ENCODE data around the gene C13orf46. TPM values are rescaled to one million over a fixed set of nuclear protein-coding genes. Genes with fewer than 3 reads are reported as not detected.

Gene C13orf46
- total and polyA plus RNA-seq, 5 donors = 0.20 to 0.76 (median 0.36) TPM

DNA sequence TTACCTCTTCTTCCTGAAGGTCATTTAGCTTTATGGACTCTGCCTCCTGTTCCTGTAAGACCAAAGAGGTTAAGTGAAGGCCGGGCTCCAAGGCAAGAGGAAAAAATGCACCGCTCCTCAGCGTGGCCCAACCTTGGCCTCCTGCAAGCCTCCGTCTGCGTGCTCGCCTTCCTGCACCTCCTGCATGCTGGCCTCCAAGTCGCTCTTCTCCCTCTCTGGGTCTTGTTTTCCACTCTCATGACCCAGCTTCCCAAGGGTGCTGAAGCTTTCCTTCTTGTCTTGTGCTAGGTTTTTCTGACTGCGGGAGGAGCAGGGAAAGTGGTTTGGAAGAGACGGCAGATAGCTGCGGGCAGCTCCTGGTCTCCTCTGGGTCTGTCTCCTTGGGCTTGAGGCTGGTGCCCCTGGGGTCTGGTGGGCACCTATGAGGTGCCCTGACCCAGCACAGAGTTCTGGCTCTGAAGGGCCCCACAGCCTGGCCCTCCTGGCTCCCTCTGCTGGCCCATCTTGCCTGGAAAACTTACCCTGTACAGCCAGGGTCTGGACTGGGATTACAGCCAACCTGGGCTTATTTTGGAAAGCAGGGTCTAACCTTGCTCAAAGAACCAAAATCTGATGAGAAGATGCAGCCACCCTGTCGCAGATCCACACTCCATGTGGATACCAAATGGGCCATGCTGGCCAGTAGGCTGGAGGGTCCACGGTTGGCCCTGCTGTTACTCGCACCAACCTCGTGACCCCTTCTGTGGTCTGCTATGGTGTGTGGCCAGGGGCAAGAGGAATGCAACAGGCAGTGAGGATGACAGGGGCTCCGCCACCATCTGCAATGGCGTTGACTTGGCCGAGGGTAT, 5.2 kb downstream of the C13orf46 start:
- Histone ChIP-seq H3K9me3 (ENCODE audit: control insufficient read depth, low read length) (no peaks in the 10 kb centered on the region), H3K27me3 (ENCODE audit: control insufficient read depth, insufficient read depth) (no peaks in the 10 kb centered on the region), H3K4me1 (ENCODE audit: control insufficient read depth, insufficient read depth, low read length) (no peaks in the 10 kb centered on the region), H3K4me3 (ENCODE audit: low read length) (no peak overlapping the region), H3K27ac (ENCODE audit: low read length) (no peak overlapping the region)
- 96% methylated on average over 17 of the region's 17 CpGs for WGBS
- ATAC-seq (no peak), DNase-seq (peak; percentile 3 to 51 (median 7))
- intact Hi-C loops (cut with DNase I) = no loop called here

DNA sequence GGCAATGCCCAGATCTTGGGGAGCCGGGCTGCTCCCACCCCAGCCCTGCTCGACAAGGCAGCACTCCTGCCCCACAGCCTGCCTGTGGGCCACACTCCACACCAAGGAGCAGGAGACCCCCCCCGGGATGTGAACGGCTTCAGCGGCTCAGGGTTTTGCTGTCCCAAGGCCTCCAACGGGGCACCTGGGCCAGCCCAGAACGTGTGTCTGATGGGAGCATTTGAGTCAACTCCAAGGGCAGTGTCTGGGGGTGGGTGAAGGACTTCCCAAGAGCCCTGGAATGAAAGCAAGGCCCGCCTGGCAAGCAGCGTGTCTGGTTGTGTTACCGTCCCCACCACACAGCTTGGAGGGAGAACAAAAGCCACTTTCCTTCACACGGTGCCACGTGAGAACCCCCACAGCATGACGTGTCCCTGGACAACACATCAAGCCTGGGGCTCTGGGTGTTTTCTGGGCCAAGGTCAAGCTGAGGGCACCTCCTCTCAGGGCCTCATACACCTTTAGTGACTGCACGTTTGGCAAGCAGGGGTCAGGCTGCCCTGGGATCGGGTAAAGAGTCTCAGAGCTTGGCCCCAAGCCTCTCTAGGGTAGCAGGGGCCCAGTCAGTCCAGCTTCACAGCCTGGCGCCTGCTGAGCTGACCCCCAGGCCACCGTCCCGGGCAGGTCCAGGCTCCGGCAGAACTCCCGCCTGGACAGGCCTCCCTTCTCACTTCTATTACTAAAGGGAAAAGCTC, 6.0 kb downstream of the C13orf46 start:
- H3K27me3 ChIP-seq (ENCODE audit: control insufficient read depth, insufficient read depth) = no peaks in the 10 kb centered on the region
- no peaks in the 10 kb centered on the region for H3K9me3 ChIP-seq (ENCODE audit: control insufficient read depth, low read length)
- ATAC-seq (peak in 1 of 2 donors; percentile 4), DNase-seq (peak; percentile 21 to 53 (median 43))
- H3K4me1 ChIP-seq (ENCODE audit: control insufficient read depth, insufficient read depth, low read length) = no peaks in the 10 kb centered on the region
- H3K4me3 ChIP-seq (ENCODE audit: low read length) = no peak overlapping the region
- intact Hi-C loops (cut with DNase I) = no loop called here
- WGBS = 85% methylated on average over 20 of the region's 20 CpGs
- no peak overlapping the region for H3K27ac ChIP-seq (ENCODE audit: low read length)

- ATAC-seq (no peak), DNase-seq (peak; percentile 1 to 47 (median 18))
- Histone ChIP-seq H3K9me3 (ENCODE audit: control insufficient read depth, low read length) (no peaks in the 10 kb centered on the region), H3K4me3 (ENCODE audit: low read length) (no peak overlapping the region), H3K27ac (ENCODE audit: low read length) (no peak overlapping the region), H3K4me1 (ENCODE audit: control insufficient read depth, insufficient read depth, low read length) (no peaks in the 10 kb centered on the region), H3K27me3 (ENCODE audit: control insufficient read depth, insufficient read depth) (no peaks in the 10 kb centered on the region)
- whole genome bisulfite sequencing = 95% methylated on average over 9 of the region's 9 CpGs
- intact Hi-C loops (cut with DNase I) = no loop called here
These were observed 6.6 kb downstream of the C13orf46 start for GRCh38 chr13:113967206-113967720.

- intact Hi-C loops (cut with DNase I) = no loop called here
These were observed 7.7 kb downstream of the C13orf46 start for GRCh38 chr13:113965968-113966884.

GRCh38 chr13:113965383-113965874, 8.4 kb downstream of the C13orf46 start:
- Histone ChIP-seq H3K27me3 (ENCODE audit: control insufficient read depth, insufficient read depth) (no peaks in the 10 kb centered on the region), H3K27ac (ENCODE audit: low read length) (no peak overlapping the region), H3K9me3 (ENCODE audit: control insufficient read depth, low read length) (no peaks in the 10 kb centered on the region), H3K4me1 (ENCODE audit: control insufficient read depth, insufficient read depth, low read length) (no peaks in the 10 kb centered on the region), H3K4me3 (ENCODE audit: low read length) (no peak overlapping the region)
- 96% methylated on average over 2 of the region's 2 CpGs for WGBS
- intact Hi-C loops (cut with DNase I) = no loop called here
- no peak for ATAC-seq
- DNase-seq = no peak

More at GRCh38 chr13:113965968-113966884, 7.7 kb downstream of the C13orf46 start:
- no peaks in the 10 kb centered on the region for H3K9me3 ChIP-seq (ENCODE audit: control insufficient read depth, low read length)
- DNase-seq (no peak), ATAC-seq (no peak)
- H3K27ac ChIP-seq (ENCODE audit: low read length) = no peak overlapping the region
- H3K27me3 ChIP-seq (ENCODE audit: control insufficient read depth, insufficient read depth) = no peaks in the 10 kb centered on the region
- 96% methylated on average over 5 of the region's 5 CpGs for WGBS
- H3K4me1 ChIP-seq (ENCODE audit: control insufficient read depth, insufficient read depth, low read length) = no peaks in the 10 kb centered on the region
- H3K4me3 ChIP-seq (ENCODE audit: low read length) = no peak overlapping the region

DNA sequence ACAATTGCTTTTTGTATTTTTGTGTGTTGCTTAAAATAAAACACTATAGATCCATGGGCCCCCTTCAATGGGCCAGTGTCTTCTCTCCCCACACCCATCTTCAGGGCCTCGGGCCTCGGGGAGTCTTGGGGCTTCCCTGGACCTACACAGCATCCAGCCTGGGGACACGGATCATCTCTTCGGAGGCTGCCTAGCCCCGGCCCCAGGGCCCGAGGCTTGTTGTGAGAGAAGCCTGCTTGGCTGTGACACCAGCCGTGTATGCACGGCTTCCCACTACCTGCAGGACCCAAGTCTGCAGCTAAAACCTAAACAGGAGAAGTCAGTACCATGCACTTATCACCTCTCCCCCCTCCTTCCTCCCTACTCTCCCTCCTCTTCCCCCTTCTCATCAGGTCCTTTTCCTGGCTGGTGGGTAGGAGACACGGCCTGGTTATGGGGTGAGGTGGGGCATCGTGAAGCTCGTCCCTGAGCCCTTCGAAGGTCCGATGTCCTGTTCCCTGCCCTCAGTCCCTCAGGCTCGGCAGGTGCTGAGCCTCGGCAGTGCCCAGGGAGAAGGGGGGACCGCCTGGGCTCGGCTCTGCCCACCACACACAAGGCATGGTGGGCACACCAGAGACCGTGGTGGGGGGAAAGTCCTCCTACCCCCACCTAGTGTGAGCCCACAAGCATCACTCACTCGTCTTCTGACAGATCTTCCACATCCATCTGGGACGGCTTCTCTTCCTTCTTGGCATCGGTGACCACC, 9.5 kb downstream of the C13orf46 start:
- Histone ChIP-seq H3K27me3 (ENCODE audit: control insufficient read depth, insufficient read depth) (no peaks in the 10 kb centered on the region), H3K9me3 (ENCODE audit: control insufficient read depth, low read length) (no peaks in the 10 kb centered on the region), H3K27ac (ENCODE audit: low read length) (no peak overlapping the region), H3K4me1 (ENCODE audit: control insufficient read depth, insufficient read depth, low read length) (no peaks in the 10 kb centered on the region), H3K4me3 (ENCODE audit: low read length) (no peak overlapping the region)
- intact Hi-C loops (cut with DNase I) = no loop called here
- WGBS = 92% methylated on average over 21 of the region's 21 CpGs
- DNase-seq (peak; percentile 4 to 47 (median 37)), ATAC-seq (peak in 1 of 2 donors; percentile 16)

GRCh38 chr13:113963376-113963775, 10.5 kb downstream of the C13orf46 start:
- ATAC-seq (no peak), DNase-seq (peak in 2 of 3 donors; percentile 20 to 41)
- Histone ChIP-seq H3K27ac (ENCODE audit: low read length) (no peak overlapping the region), H3K9me3 (ENCODE audit: control insufficient read depth, low read length) (no peaks in the 10 kb centered on the region), H3K4me3 (ENCODE audit: low read length) (no peak overlapping the region), H3K4me1 (ENCODE audit: control insufficient read depth, insufficient read depth, low read length) (no peaks in the 10 kb centered on the region), H3K27me3 (ENCODE audit: control insufficient read depth, insufficient read depth) (no peaks in the 10 kb centered on the region)
- intact Hi-C loops (cut with DNase I) = no loop called here
- WGBS = 96% methylated on average over 16 of the region's 16 CpGs

GRCh38 chr13:113962975-113963374, 10.9 kb downstream of the C13orf46 start:
- intact Hi-C loops (cut with DNase I) = no loop called here
- H3K4me1 ChIP-seq (ENCODE audit: control insufficient read depth, insufficient read depth, low read length) = no peaks in the 10 kb centered on the region
- no peak overlapping the region for H3K4me3 ChIP-seq (ENCODE audit: low read length)
- DNase-seq (peak in 2 of 3 donors; percentile 18 to 32), ATAC-seq (no peak)
- 86% methylated on average over 17 of the region's 17 CpGs for WGBS
- H3K9me3 ChIP-seq (ENCODE audit: control insufficient read depth, low read length) = no peaks in the 10 kb centered on the region
- H3K27me3 ChIP-seq (ENCODE audit: control insufficient read depth, insufficient read depth) = no peaks in the 10 kb centered on the region
- no peak overlapping the region for H3K27ac ChIP-seq (ENCODE audit: low read length)

DNA sequence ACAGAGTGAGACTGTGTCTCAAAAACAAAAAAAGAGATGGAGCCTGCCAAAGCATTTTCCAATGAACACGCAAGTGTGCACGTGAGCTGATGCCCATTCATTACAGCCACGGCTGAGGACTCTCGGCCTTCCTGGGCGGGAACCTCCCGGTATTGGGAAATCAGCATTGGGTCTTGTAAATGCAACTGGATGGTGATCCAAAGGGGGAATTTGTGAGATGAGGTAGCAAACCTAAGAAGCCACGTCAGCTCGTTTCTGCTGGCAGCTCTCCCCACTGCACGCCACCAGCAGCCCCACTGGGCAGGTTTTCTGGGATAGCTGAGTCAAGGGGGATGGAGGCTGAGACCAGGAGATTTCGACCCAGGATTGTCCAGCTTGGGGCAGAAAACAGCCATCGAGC, 11.5 kb downstream of the C13orf46 start:
- intact Hi-C loops (cut with DNase I) = no loop called here
- Histone ChIP-seq H3K27me3 (ENCODE audit: control insufficient read depth, insufficient read depth) (no peaks in the 10 kb centered on the region), H3K4me3 (ENCODE audit: low read length) (no peak overlapping the region), H3K9me3 (ENCODE audit: control insufficient read depth, low read length) (no peaks in the 10 kb centered on the region), H3K27ac (ENCODE audit: low read length) (no peak overlapping the region), H3K4me1 (ENCODE audit: control insufficient read depth, insufficient read depth, low read length) (no peaks in the 10 kb centered on the region)
- no peak for ATAC-seq
- peak in 2 of 3 donors; percentile 5 to 18 for DNase-seq
- WGBS = 89% methylated on average over 11 of the region's 11 CpGs
